ENCODE data around the gene CLDND2.

The CLDND2 gene

DNA sequence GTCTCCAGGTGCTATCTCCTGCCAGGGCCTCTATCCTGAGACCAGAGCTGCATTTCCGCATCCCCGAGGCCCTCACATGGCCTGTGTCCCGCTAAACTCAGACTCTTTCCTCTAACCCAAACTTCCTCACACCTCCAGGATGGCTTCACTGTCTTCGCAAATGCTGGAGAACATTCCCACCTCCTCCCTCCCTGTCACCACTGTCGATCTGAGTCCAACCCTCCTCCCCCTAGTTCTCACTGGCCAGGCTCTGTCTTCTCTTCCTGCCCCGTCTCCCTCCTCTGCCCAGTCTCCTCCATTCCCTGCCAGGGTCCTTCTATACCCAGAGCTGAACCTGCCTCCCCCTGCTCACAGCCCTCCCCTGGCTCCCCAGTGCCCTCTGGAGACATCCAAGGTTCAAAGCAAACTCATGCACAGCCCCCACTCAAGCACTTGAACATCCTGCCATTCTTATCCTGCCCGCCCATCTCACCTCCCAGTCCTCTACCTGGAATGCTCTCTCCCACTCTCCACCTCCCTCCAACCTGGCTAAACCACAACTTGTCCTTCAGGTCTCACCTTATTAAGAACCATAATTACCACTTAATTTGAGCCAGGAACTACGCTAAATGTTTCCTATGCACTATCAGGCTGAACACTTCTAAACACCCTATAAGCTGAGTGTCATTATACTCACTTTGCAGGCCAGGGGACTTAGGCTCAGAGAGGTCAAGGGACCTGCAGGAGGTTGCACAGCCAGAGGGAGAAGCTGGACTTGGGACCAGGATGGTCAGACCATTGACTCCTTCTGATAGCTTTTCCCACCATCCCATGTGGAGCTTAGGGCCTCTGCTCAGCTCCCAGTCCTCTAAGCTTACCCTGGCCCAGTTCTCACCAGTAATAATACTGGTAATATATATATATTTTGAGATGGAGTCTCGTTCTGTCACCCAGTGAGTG, 25.9 kb downstream of the CLDND2 start:
- Histone ChIP-seq H3K27me3 (ENCODE audit: control insufficient read depth, insufficient read depth, low read length) (no peaks in the 10 kb centered on the region), H3K27ac (ENCODE audit: low read depth, low read length) (no peak overlapping the region), H3K4me1 (ENCODE audit: control insufficient read depth, insufficient read depth, low read length) (peaks cover 3% of the 10 kb centered on the region), H3K36me3 (ENCODE audit: control insufficient read depth, insufficient read depth, low read length) (peaks cover 9% of the 10 kb centered on the region), H3K4me3 (ENCODE audit: low read length) (no peak overlapping the region), H3K9ac (ENCODE audit: low read length) (no peak overlapping the region)

GRCh38 chr19:51341976-51342580, 26.7 kb downstream of the CLDND2 start, which contains the start of gene VSIG10L:
VSIG10L (minus strand) TSS chr19:51342139; CDS start chr19:51342124, 15 bp downstream.
- H3K27ac ChIP-seq (ENCODE audit: low read depth, low read length), result no peak within 1 kb of the TSS

GRCh38 chr19:51341066-51341465, 27.7 kb downstream of the CLDND2 start:
- no peaks in the 10 kb centered on the region for H3K27me3 ChIP-seq (ENCODE audit: control insufficient read depth, insufficient read depth, low read length)
- no peak overlapping the region for H3K9ac ChIP-seq (ENCODE audit: low read length)
- peaks cover 3% of the 10 kb centered on the region for H3K36me3 ChIP-seq (ENCODE audit: control insufficient read depth, insufficient read depth, low read length)
- no peak overlapping the region for H3K27ac ChIP-seq (ENCODE audit: low read depth, low read length)
- H3K4me3 ChIP-seq (ENCODE audit: low read length), result no peak overlapping the region
- peaks cover 3% of the 10 kb centered on the region for H3K4me1 ChIP-seq (ENCODE audit: control insufficient read depth, insufficient read depth, low read length)

More at GRCh38 chr19:51341976-51342580, 26.7 kb downstream of the CLDND2 start, which contains the start of gene VSIG10L:
- no peak within 1 kb of the TSS for H3K9ac ChIP-seq (ENCODE audit: low read length)
- peaks cover 3% of the 10 kb centered on the region for H3K4me1 ChIP-seq (ENCODE audit: control insufficient read depth, insufficient read depth, low read length)
- H3K27me3 ChIP-seq (ENCODE audit: control insufficient read depth, insufficient read depth, low read length), result no peaks in the 10 kb centered on the region
- peaks cover 9% of the 10 kb centered on the region for H3K36me3 ChIP-seq (ENCODE audit: control insufficient read depth, insufficient read depth, low read length)
- no peak within 1 kb of the TSS for H3K4me3 ChIP-seq (ENCODE audit: low read length)

DNA sequence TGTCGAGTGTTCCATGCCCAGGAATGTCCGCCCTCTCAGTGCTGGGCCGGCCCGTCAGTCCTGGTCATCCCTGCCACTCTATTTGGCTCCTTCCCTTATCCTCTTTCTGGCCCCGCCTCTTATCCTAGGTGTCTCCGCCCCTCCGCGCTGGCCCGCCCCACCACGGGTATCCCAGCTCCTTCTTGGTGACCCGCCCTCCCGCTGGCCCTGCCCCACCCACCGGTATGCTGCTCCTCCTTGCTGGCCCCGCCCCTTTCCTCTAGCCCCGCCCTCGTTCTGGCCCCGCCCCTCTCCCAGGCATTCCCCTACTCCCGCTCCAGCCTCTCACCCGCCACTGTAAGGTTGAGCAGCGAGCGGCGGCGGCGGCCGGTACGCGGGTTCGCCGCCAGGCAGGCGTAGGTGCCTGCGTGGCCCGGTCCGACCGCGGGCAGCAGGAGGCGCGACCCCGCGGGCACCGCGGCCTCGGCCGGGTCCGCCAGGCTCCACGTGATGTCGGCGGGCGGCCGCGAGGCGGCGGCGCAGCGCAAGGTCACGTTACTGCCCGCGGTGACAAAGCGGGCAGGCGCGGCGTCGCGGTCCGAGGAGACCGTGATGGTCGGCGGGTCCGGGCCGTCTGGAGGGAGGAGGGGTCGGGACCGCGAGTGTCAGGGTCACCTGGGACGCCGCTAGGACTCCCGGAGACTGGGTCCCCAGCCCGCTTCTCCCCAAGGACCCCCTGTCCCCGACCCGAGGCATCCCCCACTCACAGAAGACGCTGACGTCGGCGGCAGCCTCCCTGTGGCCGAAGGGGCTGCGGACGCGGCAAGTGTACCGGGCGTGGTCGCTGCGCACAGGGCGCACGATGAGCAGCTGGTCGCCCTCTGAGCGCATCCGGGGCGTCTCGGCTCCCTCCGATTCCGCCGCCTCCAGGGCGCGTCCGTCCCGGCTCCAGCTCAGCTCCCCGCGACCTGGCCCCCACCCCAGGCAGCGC, 28.8 kb downstream of the CLDND2 start:
- Histone ChIP-seq H3K4me1 (ENCODE audit: control insufficient read depth, insufficient read depth, low read length) (peaks cover 3% of the 10 kb centered on the region), H3K27me3 (ENCODE audit: control insufficient read depth, insufficient read depth, low read length) (no peaks in the 10 kb centered on the region), H3K27ac (ENCODE audit: low read depth, low read length) (peak overlapping the region; percentile 64), H3K4me3 (ENCODE audit: low read length) (peak overlapping the region; percentile 86), H3K9ac (ENCODE audit: low read length) (no peak overlapping the region), H3K36me3 (ENCODE audit: control insufficient read depth, insufficient read depth, low read length) (no peaks in the 10 kb centered on the region)

DNA sequence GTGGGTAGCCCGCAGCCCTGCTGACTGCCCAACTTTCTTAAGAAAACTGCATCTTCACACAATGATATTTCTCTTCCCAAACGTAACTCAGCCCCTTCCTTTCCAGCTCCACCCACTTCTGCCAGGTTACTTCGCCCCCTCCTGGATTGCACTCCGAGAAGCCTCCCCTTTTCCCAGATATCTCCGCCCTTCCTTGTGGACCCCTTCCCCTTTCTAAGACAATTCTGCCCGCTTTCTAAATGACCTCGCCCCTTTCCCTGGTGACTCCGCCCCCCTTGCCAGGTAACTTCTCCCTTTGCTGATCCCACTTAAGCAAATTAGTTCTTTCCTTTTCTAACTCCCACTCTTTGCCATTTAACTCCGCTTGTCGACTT, 29.5 kb downstream of the CLDND2 start:
- H3K27me3 ChIP-seq (ENCODE audit: control insufficient read depth, insufficient read depth, low read length), result no peaks in the 10 kb centered on the region
- no peaks in the 10 kb centered on the region for H3K36me3 ChIP-seq (ENCODE audit: control insufficient read depth, insufficient read depth, low read length)
- no peak overlapping the region for H3K9ac ChIP-seq (ENCODE audit: low read length)
- H3K4me1 ChIP-seq (ENCODE audit: control insufficient read depth, insufficient read depth, low read length), result peaks cover 3% of the 10 kb centered on the region
- H3K27ac ChIP-seq (ENCODE audit: low read depth, low read length), result peak overlapping the region; percentile 64
- H3K4me3 ChIP-seq (ENCODE audit: low read length), result peak overlapping the region; percentile 86

DNA sequence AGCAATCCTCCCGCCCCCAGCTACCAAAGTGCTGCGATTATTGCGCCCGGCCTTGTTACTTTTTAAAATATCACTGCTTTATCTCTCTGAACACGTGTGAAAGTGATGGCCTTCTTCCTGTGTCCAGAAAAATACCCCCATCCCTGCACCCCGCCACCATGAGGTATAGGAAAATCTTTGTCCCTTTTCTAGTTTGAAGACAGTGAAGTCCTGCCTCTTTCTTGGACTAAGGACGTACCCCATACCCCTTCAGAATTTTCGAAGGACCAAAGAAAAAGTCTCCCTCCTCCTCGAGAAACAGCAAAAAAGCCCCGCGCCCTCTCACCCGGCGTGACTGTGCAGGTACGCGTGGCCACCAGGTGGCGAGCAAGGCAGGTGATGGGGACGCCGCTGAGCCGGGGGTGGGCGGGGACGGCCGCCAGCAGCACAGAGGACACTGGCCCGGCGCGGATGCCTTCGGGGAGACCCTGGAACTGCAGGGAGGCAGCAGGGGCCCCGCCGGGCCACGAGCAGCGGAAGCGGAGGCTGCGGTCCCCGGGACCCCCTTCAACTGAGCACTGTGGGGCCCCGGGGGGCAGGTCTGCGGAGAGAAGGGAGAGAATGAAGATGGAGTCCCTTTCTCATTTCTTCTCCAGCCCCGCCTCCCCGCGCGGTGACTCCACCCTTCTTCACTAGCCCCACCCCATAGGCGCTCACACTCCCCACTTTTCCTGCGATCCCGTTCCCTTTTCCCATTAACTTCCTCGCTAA, 30.1 kb downstream of the CLDND2 start:
- no peaks in the 10 kb centered on the region for H3K27me3 ChIP-seq (ENCODE audit: control insufficient read depth, insufficient read depth, low read length)
- H3K9ac ChIP-seq (ENCODE audit: low read length), result no peak overlapping the region
- H3K27ac ChIP-seq (ENCODE audit: low read depth, low read length), result peak overlapping the region; percentile 64
- no peaks in the 10 kb centered on the region for H3K36me3 ChIP-seq (ENCODE audit: control insufficient read depth, insufficient read depth, low read length)
- peaks cover 3% of the 10 kb centered on the region for H3K4me1 ChIP-seq (ENCODE audit: control insufficient read depth, insufficient read depth, low read length)
- H3K4me3 ChIP-seq (ENCODE audit: low read length), result peak overlapping the region; percentile 86

GRCh38 chr19:51337861-51338562, 30.8 kb downstream of the CLDND2 start:
- peaks cover 3% of the 10 kb centered on the region for H3K4me1 ChIP-seq (ENCODE audit: control insufficient read depth, insufficient read depth, low read length)
- no peak overlapping the region for H3K27ac ChIP-seq (ENCODE audit: low read depth, low read length)
- no peak overlapping the region for H3K9ac ChIP-seq (ENCODE audit: low read length)
- no peak overlapping the region for H3K4me3 ChIP-seq (ENCODE audit: low read length)
- no peaks in the 10 kb centered on the region for H3K36me3 ChIP-seq (ENCODE audit: control insufficient read depth, insufficient read depth, low read length)
- no peaks in the 10 kb centered on the region for H3K27me3 ChIP-seq (ENCODE audit: control insufficient read depth, insufficient read depth, low read length)

GRCh38 chr19:51337141-51337860, 31.5 kb downstream of the CLDND2 start:
- no peak overlapping the region for H3K9ac ChIP-seq (ENCODE audit: low read length)
- H3K27ac ChIP-seq (ENCODE audit: low read depth, low read length), result no peak overlapping the region
- no peaks in the 10 kb centered on the region for H3K27me3 ChIP-seq (ENCODE audit: control insufficient read depth, insufficient read depth, low read length)
- H3K36me3 ChIP-seq (ENCODE audit: control insufficient read depth, insufficient read depth, low read length), result no peaks in the 10 kb centered on the region
- peaks cover 3% of the 10 kb centered on the region for H3K4me1 ChIP-seq (ENCODE audit: control insufficient read depth, insufficient read depth, low read length)
- H3K4me3 ChIP-seq (ENCODE audit: low read length), result no peak overlapping the region

DNA sequence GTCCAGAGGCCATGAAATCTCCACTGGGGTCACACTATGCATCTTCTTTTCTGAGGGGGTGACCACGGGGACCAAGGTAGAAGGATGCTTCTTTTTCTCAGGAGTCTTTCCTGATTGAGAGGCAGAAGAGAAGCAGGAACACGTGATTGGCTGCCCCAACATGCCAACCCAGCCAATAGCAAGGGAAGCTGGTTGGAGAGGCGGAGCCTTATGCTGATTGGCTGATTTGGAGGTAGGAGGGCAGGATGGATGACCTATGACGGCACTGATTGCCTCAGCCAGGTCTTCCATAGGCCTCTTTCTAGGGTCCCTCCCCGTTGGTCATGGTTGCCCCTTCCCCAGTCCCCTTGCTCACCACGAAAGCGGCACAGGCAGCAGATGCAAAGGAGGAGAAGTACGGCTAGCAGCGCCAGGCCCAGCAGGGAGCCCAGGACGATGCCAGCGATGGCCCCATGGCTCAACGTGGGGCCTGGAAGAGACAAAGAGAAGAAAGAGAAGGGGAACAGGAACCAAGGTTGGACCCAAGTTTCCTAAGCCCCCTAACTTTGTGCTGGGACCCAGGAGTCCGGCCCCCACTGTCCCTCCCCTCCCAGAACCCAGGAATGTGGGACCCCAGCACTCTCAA, 34.9 kb downstream of the CLDND2 start:
- H3K27me3 ChIP-seq (ENCODE audit: control insufficient read depth, insufficient read depth, low read length), result no peaks in the 10 kb centered on the region
- H3K27ac ChIP-seq (ENCODE audit: low read depth, low read length), result no peak overlapping the region
- no peak overlapping the region for H3K4me3 ChIP-seq (ENCODE audit: low read length)
- no peaks in the 10 kb centered on the region for H3K36me3 ChIP-seq (ENCODE audit: control insufficient read depth, insufficient read depth, low read length)
- no peak overlapping the region for H3K9ac ChIP-seq (ENCODE audit: low read length)
- no peaks in the 10 kb centered on the region for H3K4me1 ChIP-seq (ENCODE audit: control insufficient read depth, insufficient read depth, low read length)

DNA sequence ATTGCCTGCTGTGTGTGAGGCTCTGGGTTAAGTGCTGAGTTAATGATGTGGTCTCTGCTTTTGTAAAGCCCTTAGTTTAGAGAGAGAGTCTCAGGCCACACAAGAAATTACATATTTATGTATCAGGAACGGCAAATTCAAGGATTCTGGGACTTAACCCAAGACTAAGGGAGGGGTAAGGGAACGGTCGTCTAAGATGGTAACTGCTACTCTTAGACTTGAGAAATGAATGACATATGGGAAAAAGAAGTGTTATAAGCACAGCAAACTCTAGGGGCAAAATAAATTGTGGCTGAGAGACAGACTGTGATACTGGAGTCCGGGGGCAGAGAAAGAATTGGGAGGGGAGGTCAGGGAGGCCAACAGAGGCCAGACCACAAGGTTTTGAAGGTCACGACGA, 37.1 kb downstream of the CLDND2 start:
- peaks cover 6% of the 10 kb centered on the region for H3K27me3 ChIP-seq (ENCODE audit: control insufficient read depth, insufficient read depth, low read length)
- H3K36me3 ChIP-seq (ENCODE audit: control insufficient read depth, insufficient read depth, low read length), result no peaks in the 10 kb centered on the region
- H3K27ac ChIP-seq (ENCODE audit: low read depth, low read length), result no peak overlapping the region
- no peak overlapping the region for H3K4me3 ChIP-seq (ENCODE audit: low read length)
- no peak overlapping the region for H3K9ac ChIP-seq (ENCODE audit: low read length)
- no peaks in the 10 kb centered on the region for H3K4me1 ChIP-seq (ENCODE audit: control insufficient read depth, insufficient read depth, low read length)
